Dermis microvascular lymphatic vessel endothelial cell (primary cell): Measurements from ENCODE around the gene COCH. TPM values are rescaled to one million over a fixed set of nuclear protein-coding genes. Genes with fewer than 3 reads are reported as not detected.
"Not testable (repeated sequence)": the region's sequence is repeated elsewhere in the genome, so short reads cannot be mapped to it uniquely, and the experiment has no call there.

Source experiments
- DNase-seq, 2 donors: peaks; one replicate each; pipeline versions ENCODE4 v3.0.0 to v3.0.0-alpha.2; 2010; ENCODE audit warnings: low read depth in 2 of 2
- total RNA-seq: library from RNA; depleted of rRNA; stranded (reverse); fragments of >200 nt; gene quantifications from 2 replicates; pipeline ENCODE4 v1.2.1, GENCODE V29; 2014

The COCH gene
- total RNA-seq, 1 donor from 2014 or later: 1.5 TPM

DNA sequence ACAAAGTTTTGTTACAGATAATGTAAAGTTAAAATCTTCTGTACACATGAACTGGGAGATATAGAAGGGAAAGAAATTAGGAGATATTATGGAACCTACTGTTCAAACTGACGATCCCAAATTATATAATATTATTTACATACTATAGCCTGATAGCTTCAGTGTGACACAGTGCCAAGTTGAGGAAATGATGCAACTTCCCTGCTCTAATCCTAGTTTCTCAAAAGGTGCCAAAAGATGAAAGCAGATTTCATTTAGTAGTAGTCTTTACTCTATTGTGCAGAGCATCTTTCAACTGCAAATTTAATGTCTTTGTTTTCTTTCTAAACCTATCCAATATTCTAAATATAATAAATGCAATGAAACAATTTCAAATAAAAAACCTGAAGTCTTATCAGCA lies 46.9 kb downstream of the COCH start:
- DNase-seq: peak in 1 of 2 donors; percentile 58

DNA sequence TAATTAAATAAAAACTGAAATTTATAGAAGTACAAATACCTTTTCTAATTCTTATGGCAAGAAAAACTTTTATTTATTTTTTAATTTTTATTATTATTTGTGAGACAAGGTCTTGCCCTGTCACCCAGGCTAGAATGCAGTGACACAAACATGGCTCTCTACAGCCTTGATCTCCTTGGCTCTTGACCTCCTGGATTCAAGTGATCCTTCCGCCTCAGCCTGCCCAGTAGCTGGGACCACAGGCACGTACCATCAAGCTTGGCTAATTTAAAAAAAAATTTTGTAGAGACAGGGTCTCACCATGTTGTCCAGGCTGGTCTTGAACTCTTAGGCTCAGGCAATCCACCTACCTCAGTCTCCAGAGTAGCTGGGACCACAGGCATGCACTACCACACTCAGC lies 47.4 kb downstream of the COCH start:
- DNase-seq: no peak

DNA sequence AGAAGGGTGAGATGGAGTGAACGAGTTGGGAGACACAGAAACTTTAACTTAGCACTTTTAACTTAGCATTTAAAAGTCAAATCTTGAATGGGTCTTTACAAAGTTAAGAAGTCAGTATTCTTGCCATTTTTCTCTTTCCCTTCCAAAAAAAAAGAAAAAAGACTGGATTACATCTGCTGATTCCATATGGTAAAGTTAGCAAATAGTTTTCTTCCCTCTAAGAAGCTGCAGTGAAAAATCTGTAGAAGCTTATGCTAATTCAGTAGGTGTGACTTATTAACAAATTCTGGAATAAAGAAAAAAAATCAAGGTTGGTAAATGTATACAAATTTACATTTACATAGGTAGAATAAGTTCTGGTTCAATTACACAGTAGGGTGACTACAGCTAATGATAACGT lies 50.9 kb downstream of the COCH start:
- no peak for DNase-seq

DNA sequence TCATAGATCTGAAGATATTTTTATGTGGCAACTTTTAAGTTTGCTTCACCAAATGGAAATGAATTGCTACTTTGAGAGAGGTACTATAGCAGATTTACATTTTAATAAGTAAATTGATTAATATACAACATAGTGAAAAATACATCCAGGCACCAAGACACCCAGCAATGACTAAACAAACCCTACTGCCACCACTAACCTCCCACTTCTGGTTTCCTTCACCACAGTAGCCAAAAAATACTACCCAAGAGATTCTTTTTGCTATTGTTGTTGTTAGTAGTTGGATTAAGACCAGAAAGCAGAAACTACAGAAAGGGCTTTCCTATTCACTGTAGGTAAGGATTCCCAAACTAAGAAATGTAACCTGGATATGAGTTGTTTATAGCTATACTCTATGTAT lies 54.1 kb downstream of the COCH start:
- DNase-seq: no peak

DNA sequence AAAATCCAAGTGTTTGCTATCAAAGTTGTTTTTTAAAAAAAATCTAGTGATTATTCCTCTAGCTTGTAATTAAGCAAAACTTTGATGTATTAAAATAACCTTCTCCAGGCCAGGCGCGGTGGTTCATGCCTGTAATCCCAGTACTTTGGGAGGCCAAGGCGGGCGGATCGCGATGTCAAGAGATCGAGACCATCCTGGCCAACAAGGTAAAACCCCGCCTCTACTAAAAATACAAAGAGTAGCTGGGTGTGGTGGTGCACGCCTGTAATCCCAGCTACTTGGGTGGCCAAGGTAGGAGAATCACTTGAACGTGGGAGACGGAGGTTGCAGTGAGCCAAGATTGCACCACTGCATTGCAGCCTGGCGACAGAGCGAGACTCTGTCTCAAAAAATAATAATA lies 59.6 kb downstream of the COCH start:
- DNase-seq: not testable (repeated sequence)

DNA sequence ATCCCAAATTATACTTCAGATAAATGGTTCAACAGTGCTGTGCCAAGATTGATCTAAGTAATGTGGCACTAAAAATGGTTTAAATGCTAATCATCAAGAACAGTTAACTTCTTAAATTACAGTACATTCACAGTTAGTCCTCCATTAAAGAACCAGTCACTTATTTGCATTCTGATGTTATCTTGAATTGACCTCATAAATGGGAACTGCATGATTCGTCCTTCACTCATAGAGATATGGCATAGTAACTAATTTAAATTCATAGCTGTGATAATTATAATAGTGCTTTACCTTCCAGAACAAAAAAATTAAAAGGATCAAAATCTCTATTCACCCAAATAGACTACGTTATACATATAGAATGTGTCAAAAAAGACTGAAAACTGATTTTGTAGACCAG lies 61.1 kb downstream of the COCH start:
- no peak for DNase-seq

DNA sequence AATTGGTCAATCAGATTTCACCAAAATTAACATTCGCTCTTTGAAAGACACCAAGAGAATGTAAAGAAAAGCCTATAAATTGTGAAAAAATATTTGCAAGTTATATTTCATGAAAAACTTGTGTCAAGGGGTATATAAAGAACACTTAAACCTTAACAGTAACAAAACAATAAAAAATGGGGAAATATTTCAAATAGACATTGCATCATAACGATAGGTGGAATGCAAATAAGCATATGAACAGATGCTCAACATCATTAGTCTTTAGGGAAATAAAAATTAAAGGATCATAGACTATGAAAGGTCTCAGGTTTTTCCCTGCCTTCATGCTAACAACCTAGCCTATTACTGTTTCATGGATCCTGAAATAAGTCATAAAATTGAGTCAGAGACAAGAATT lies 64.3 kb downstream of the COCH start:
- no peak for DNase-seq

Other genes with a start within 250 kb of the COCH start
- gene AP4S1, start 151.1 kb downstream of the COCH start, total RNA-seq: 3.3 and 4.4 TPM in 2 replicates
- gene STRN3, start 151.8 kb downstream of the COCH start, total RNA-seq: 43.2 and 45.7 TPM in 2 replicates